GM13976 (cell line): ENCODE data around the gene CCNL2.
"Not testable (repeated sequence)": the region's sequence is repeated elsewhere in the genome, so short reads cannot be mapped to it uniquely, and the experiment has no call there.

ENCODE experiments used
- DNase-seq: peaks from one replicate; pipeline ENCODE4 v3.0.0; 2012; ENCODE audit warnings: low spot score
- CTCF ChIP-seq: IDR thresholded peaks from 2 replicates; pipeline ENCODE4 v1.5.1; 2012; ENCODE audit warnings: borderline replicate concordance, mild to moderate bottlenecking; ENCODE audit not compliant: insufficient read depth; ENCODE audit errors: extremely low read depth, missing control alignments, control extremely low read depth
- in situ Hi-C: fragments of 300-500 bp; cut with MboI; formaldehyde crosslinking; loops from one replicate; pipeline ENCODE4 v1.12.0; 2022; ENCODE audit warnings: low sequenced_read_pairs, mixed read lengths, inconsistent platforms; ENCODE audit not compliant: unreplicated experiment

Gene CCNL2

DNA sequence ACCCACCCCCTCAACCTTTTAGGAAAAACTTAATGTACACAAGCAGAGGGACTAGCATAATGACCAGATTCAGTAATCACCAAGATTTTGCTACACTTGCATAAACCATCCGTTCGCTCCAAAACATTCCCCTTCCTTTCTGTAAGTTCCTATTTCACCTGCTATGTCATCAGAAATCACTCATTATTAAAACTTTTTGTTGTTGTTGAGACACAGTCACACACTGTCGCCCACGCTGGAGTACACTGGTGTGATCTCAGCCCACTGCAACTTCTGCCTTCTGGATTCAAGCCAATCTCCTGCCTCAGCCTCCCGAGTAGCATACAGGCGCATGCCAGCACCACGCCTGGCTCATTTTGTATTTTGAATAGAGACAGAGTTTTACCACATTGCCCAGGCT is 4.5 kb upstream of the CCNL2 start:
- DNase-seq = no peak
- no peak for TF ChIP-seq CTCF
- in situ Hi-C loops = no loop called here

DNA sequence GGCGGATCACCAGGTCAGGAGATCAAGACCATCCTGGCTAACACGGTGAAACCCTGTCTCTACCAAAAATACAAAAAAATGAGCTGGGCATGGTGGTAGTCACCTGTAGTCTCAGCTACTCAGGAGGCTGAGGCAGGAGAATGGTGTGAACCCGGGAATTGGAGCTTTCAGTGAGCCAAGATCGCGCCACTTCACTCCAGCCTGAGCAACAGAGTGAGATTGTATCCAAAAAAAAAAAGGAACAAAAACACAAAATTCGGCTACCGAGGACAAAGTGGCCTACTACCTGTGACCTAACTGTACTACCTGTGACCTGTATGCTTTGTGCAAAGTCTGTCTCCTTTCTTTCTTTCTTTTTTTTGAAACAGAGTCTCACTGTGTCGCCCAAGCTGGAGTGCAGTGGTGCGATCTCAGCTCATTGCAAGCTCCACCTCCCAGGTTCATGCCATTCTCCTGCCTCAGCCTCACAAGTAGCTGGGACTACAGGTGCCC is 3.8 kb upstream of the CCNL2 start:
- DNase-seq, in situ Hi-C loops: not testable (repeated sequence)

GRCh38 chr1:1402072-1402900 is 3.2 kb upstream of the CCNL2 start:
- DNase-seq = peak; percentile 41
- in situ Hi-C loops = no loop called here
- peak; percentile 49 for TF ChIP-seq CTCF

- no peak for TF ChIP-seq CTCF
- no peak for DNase-seq
- in situ Hi-C loops = no loop called here
These were observed 2.4 kb upstream of the CCNL2 start for GRCh38 chr1:1401457-1402010.

DNA sequence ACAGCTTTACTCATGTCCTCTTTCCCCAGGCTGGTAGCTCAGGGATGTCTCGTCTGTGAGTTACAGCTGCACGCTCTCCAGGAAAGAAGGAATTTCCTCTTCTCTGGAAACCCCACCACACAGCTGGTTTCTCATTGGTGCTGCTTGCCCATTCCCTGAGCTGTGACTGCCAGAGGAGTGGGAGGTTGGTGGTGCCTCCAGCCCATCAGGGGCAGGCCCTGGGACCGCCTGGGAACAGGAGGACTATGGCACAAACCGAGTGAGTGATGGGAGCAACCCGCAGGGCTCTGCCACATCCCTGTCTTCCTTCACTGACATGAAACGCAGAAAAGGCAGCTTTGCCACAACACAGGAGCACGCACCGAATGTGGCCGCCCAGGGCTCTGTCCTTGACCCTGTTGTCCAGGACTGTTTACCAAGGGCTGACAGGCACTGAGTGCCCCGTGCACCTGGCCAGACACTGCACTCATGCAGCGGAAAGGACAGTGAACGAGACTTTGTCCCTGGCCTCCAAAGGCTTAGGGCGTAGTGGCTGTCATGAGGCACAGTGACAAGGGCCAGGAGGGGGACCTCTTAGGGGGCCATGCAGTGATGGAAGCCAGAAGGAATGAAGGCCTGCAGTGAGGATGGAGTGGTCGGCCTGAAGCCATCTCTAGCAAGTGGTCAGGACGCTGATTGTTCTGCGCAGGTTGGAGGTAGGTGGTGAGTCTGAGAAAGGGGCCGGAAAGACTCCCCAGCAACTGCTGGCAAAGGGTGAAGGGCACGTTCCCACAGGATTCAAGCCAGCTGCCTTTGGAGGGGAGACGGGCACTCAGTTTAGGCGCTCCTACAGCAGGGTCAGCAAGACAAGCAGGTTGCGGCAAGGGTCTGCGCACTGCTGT is 1.7 kb upstream of the CCNL2 start:
- DNase-seq = no peak
- in situ Hi-C loops = no loop called here
- TF ChIP-seq CTCF = no peak

DNA sequence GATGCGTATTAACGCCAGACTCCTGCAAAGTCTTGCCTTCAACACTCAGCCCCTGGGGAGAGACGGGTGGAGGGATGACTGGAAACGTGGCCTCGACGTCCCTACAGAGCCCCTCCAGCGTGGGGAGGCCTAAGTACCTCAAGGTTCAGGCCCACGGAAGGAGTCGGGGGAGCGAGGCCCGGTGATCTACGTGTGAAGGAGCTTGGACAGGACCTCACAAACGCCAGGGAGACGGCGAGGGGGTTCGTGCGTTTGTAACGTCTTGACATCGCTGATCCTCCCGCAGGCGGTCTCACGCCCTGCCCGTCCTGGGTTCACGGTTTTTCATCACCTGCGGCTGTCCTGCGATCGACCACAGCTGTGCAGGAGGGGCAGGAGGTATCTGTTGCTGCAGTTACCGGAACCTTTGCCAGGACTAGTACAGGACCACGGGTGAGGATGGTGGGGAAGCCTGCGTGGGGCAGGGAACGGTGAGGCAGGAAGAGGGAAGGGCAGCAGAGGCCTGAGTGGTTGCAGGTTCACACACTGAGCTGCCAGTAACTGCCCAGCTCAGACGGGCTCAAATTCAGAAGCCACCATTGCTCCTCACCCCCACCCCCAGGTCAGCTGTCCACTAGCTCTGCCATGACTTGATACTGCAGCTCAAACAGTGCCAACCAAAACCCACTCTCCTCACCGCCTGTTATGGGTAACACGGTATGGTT is 889 bp upstream of the CCNL2 start:
- peak; percentile 31 for DNase-seq
- TF ChIP-seq CTCF = no peak
- in situ Hi-C loops = no loop called here
